Measurements from ENCODE around the gene RRAGD.

The RRAGD gene

GRCh38 chr6:89412071-89413005 is at the start of gene RRAGD:
Gene RRAGD (minus strand): TSS chr6:89412273. CDS start chr6:89411993, 280 bp downstream.
- peak; percentile 87 for DNase-seq (ENCODE audit: low spot score)

- DNase-seq (ENCODE audit: low spot score): no peak
Observed at GRCh38 chr6:89460713-89461112, 48.6 kb upstream of the RRAGD start.

GRCh38 chr6:89459501-89459900 is 47.4 kb upstream of the RRAGD start:
- no peak for DNase-seq (ENCODE audit: low spot score)

- DNase-seq (ENCODE audit: low spot score): no peak
Observed at GRCh38 chr6:89458704-89459103, 46.6 kb upstream of the RRAGD start.

- DNase-seq (ENCODE audit: low spot score): no peak
Observed at GRCh38 chr6:89454300-89454699, 42.2 kb upstream of the RRAGD start.

GRCh38 chr6:89452281-89452680 is 40.2 kb upstream of the RRAGD start:
- DNase-seq (ENCODE audit: low spot score): no peak

- DNase-seq (ENCODE audit: low spot score): no peak
Observed at GRCh38 chr6:89449193-89449592, 37.1 kb upstream of the RRAGD start.

- no peak for DNase-seq (ENCODE audit: low spot score)
Observed at GRCh38 chr6:89443658-89444057, 31.6 kb upstream of the RRAGD start.

GRCh38 chr6:89440200-89440599 is 28.1 kb upstream of the RRAGD start:
- DNase-seq (ENCODE audit: low spot score): no peak

- no peak for DNase-seq (ENCODE audit: low spot score)
Observed at GRCh38 chr6:89439014-89439413, 26.9 kb upstream of the RRAGD start.

GRCh38 chr6:89438248-89438647 is 26.2 kb upstream of the RRAGD start:
- no peak for DNase-seq (ENCODE audit: low spot score)

- no peak for DNase-seq (ENCODE audit: low spot score)
Observed at GRCh38 chr6:89436226-89436625, 24.2 kb upstream of the RRAGD start.

GRCh38 chr6:89434954-89435353 is 22.9 kb upstream of the RRAGD start:
- DNase-seq (ENCODE audit: low spot score): no peak

GRCh38 chr6:89434150-89434499 is 22.1 kb upstream of the RRAGD start:
- no peak for DNase-seq (ENCODE audit: low spot score)

- peak; percentile 22 for DNase-seq (ENCODE audit: low spot score)
Observed at GRCh38 chr6:89433252-89434149, 21.4 kb upstream of the RRAGD start.

GRCh38 chr6:89432875-89433251 is 20.8 kb upstream of the RRAGD start, which contains the start of gene ANKRD6:
Gene ANKRD6 (plus strand): TSS chr6:89433152. CDS start chr6:89566977, 133,825 bp downstream.
- DNase-seq (ENCODE audit: low spot score): peak; percentile 75

GRCh38 chr6:89430201-89430962 is 18.3 kb upstream of the RRAGD start:
- no peak for DNase-seq (ENCODE audit: low spot score)

GRCh38 chr6:89416796-89417195 is 4.7 kb upstream of the RRAGD start:
- DNase-seq (ENCODE audit: low spot score): no peak

GRCh38 chr6:89415185-89415584 is 3.1 kb upstream of the RRAGD start:
- no peak for DNase-seq (ENCODE audit: low spot score)

- no peak for DNase-seq (ENCODE audit: low spot score)
Observed at GRCh38 chr6:89414215-89414614, 2.1 kb upstream of the RRAGD start.

GRCh38 chr6:89413006-89413400 is 930 bp upstream of the RRAGD start:
- DNase-seq (ENCODE audit: low spot score): no peak

Measured in HuH-7.5 (cell line).